ENCODE results near the gene MPP1. TPM values are rescaled to one million over a fixed set of nuclear protein-coding genes. Genes with fewer than 3 reads are reported as not detected.

Gene MPP1
- total and polyA plus RNA-seq, 2 of the 8 experiments (the other 6 are each of a cell fraction or from before 2014, with no cell fraction given): 7.6 to 13.4 TPM

- Histone ChIP-seq H3K27me3 (replicated peaks in 1 of 4; ENCODE audit: control insufficient read depth in 3 of 4, extremely low read depth in 1 of 4, insufficient read depth in 3 of 4, low read length in 3 of 4) (no peaks in the 10 kb centered on the region), H4K20me1 (replicated peaks in 1 of 2; ENCODE audit: control insufficient read depth in 1 of 2, insufficient read depth in 2 of 2, low read length in 2 of 2) (no peaks in the 10 kb centered on the region), H3K23ac (ENCODE audit: insufficient read length) (no peak overlapping the region), H3K36me3 (ENCODE audit: control insufficient read depth in 2 of 4, insufficient read depth in 4 of 4, low read length in 3 of 4) (peaks cover 6 to 18% (median 12%) of the 10 kb centered on the region in 4 experiments; a peak in 7 of 8 replicates), H3K9ac (replicated peaks in 1 of 4; ENCODE audit: extremely low read depth in 1 of 4, low read depth in 3 of 4, low read length in 3 of 4) (no peak overlapping the region), H2BK120ac (replicated peaks; ENCODE audit: low read depth, low read length) (no peak overlapping the region), H3K27ac (ENCODE audit: low read depth, low read length) (no peak overlapping the region), H4K8ac (ENCODE audit: extremely low read depth, insufficient read depth, low read length) (no peak overlapping the region), H2BK12ac (ENCODE audit: low read depth, low read length) (no peak overlapping the region), H3K56ac (replicated peaks; ENCODE audit: insufficient read length, low read depth, low read length) (no peak overlapping the region), H2BK5ac (ENCODE audit: low read depth, low read length) (no peak overlapping the region), H2BK15ac (ENCODE audit: low read length) (no peak overlapping the region), H3K79me2 (ENCODE audit: control insufficient read depth in 1 of 2, insufficient read depth in 2 of 2, low read length in 2 of 2) (no peaks in the 10 kb centered on the region), H2AFZ (ENCODE audit: low read length) (no peak overlapping the region), H4K5ac (ENCODE audit: insufficient read length, low read depth, low read length) (no peak overlapping the region), H3K4me1 (replicated peaks in 1 of 4; ENCODE audit: control insufficient read depth in 3 of 4, insufficient read depth in 4 of 4, low read length in 3 of 4) (no peaks in the 10 kb centered on the region; a peak in 1 of 7 replicates), H3K79me1 (ENCODE audit: low read depth, low read length) (no peaks in the 10 kb centered on the region), H4K91ac (replicated peaks; ENCODE audit: insufficient read length, low read length) (no peak overlapping the region), H3K4ac (replicated peaks; ENCODE audit: insufficient read length, low read depth, low read length) (no peak overlapping the region), H3K18ac (ENCODE audit: extremely low read depth, low read length) (no peak overlapping the region), H2BK20ac (ENCODE audit: low read length) (no peak overlapping the region), H3K4me3 (ENCODE audit: extremely low read depth in 1 of 4, insufficient read depth in 2 of 4, low read depth in 3 of 4, low read length in 4 of 4) (no peak overlapping the region), H3K9me3 (ENCODE audit: insufficient read depth in 2 of 2, low read depth in 1 of 2, low read length in 1 of 2) (no peaks in the 10 kb centered on the region), H3K14ac (ENCODE audit: insufficient read length) (no peak overlapping the region), H3K4me2 (ENCODE audit: insufficient read depth in 1 of 2, low read depth in 2 of 2, low read length in 2 of 2) (no peak overlapping the region), H3K23me2 (ENCODE audit: low read depth, low read length) (no peaks in the 10 kb centered on the region), H2AK5ac (ENCODE audit: low read depth, low read length) (no peak overlapping the region)
- ChIA-PET POLR2A (ENCODE audit: partially characterized antibody) (interaction anchor here (0.6 to 12.2 kb wide), 3 partner anchors 9 to 304 kb away, joined by 3 to 146 read pairs (median 3); partner anchors contain the start of gene DKC1), CTCF (ENCODE audit: partially characterized antibody) (interaction anchor here (0.6 kb wide), 1 partner anchor 373 kb away, joined by 3 read pairs; no protein-coding TSS in a partner anchor)
- no peak for FAIRE-seq
- DNase-seq (ENCODE audit: low read depth in 1 of 2, low spot score in 2 of 2): no peak
- 97% methylated on average over 6 of the region's 9 CpGs; no CpG with 5 or more reads in 1 of the 2 experiments for WGBS, 2 experiments (ENCODE audit: extremely low coverage in 1 of 2, insufficient coverage in 1 of 2, insufficient read length in 1 of 2, insufficient replicate concordance in 2 of 2, low coverage in 1 of 2, low lambda C conversion rate in 2 of 2, missing lambda C conversion rate in 1 of 2)
- TF ChIP-seq RXRA (IDR thresholded peaks at IDR 0.05; ENCODE audit: insufficient read depth, low read depth, low read length): no peak
- TF ChIP-seq POU5F1 (IDR thresholded peaks at IDR 0.05; ENCODE audit: low read depth, low read length): no peak
- no peak for TF ChIP-seq SIX5 (IDR thresholded peaks at IDR 0.05; ENCODE audit: low read depth, low read length)
- TF ChIP-seq HDAC2 (IDR thresholded peaks at IDR 0.05; ENCODE audit: borderline replicate concordance in 1 of 2, low read depth in 2 of 2, low read length in 2 of 2): no peak
- TF ChIP-seq FOSL1 (IDR thresholded peaks at IDR 0.05; ENCODE audit: insufficient read depth, low read depth, low read length): no peak
- TF ChIP-seq KDM4A (IDR thresholded peaks at IDR 0.05; ENCODE audit: low read depth, low read length, severe bottlenecking): no peak
- no peak for TF ChIP-seq KDM1A (IDR thresholded peaks at IDR 0.05; ENCODE audit: borderline replicate concordance, low read length)
- no peak for TF ChIP-seq EZH2 (IDR thresholded peaks at IDR 0.05; ENCODE audit: low read depth, low read length, severe bottlenecking)
- TF ChIP-seq PHF8 (conservative IDR thresholded peaks at IDR 0.05; ENCODE audit: low read depth, low read length): no peak
- TF ChIP-seq GTF2F1 (IDR thresholded peaks at IDR 0.05; ENCODE audit: borderline replicate concordance, low read depth, low read length): no peak
- no peak for TF ChIP-seq SAP30 (IDR thresholded peaks at IDR 0.05; ENCODE audit: insufficient read depth, insufficient replicate concordance, low read length)
- no peak for TF ChIP-seq CHD1 (IDR thresholded peaks at IDR 0.05; ENCODE audit: low read depth, low read length)
- TF ChIP-seq MAFK (IDR thresholded peaks at IDR 0.05; ENCODE audit: low read depth, low read length): no peak
- no peak for TF ChIP-seq TBP (IDR thresholded peaks at IDR 0.05; ENCODE audit: low read depth, low read length)
Observed at GRCh38 chrX:154780968-154781367, 24.3 kb downstream of the MPP1 start.

All from H1 (cell line).